Subcutaneous preadipocyte (primary cell): ENCODE measurements around the gene ASPSCR1. TPM values are rescaled to one million over a fixed set of nuclear protein-coding genes. Genes with fewer than 3 reads are reported as not detected.

Experiments used
- total RNA-seq: library from RNA; depleted of rRNA; stranded (reverse); fragments of >200 nt; gene quantifications from 2 replicates; pipeline ENCODE4 v1.2.3, GENCODE V29; 2012

The ASPSCR1 gene
- 23.1 and 25.8 TPM in 2 replicates for total RNA-seq

GRCh38 chr17:81977211-81977808, at the start of gene ASPSCR1:
Gene ASPSCR1, plus strand, starts transcription at chr17:81977629. Its CDS starts 18 bp downstream, at chr17:81977647.

GRCh38 chr17:81927653-81928543, 49.5 kb upstream of the ASPSCR1 start, which contains the start of gene MAFG:
Gene MAFG, minus strand, starts transcription at chr17:81927735. Its CDS starts 4,550 bp downstream, at chr17:81923185.

GRCh38 chr17:81947189-81947588, 30.2 kb upstream of the ASPSCR1 start, which contains the start of gene MYADML2:
Gene MYADML2, minus strand, starts transcription at chr17:81947233. Its CDS starts 5,492 bp downstream, at chr17:81941741.

GRCh38 chr17:81961087-81961511, 16.3 kb upstream of the ASPSCR1 start, which contains the start of gene NOTUM:
Gene NOTUM, minus strand, starts transcription at chr17:81961187. Its CDS starts 278 bp downstream, at chr17:81960909.

GRCh38 chr17:82022310-82022980, 45.0 kb downstream of the ASPSCR1 start, which contains the start of gene CENPX:
Gene CENPX, minus strand, starts transcription at chr17:82022878. Its CDS starts 17 bp downstream, at chr17:82022861.

GRCh38 chr17:82022981-82023446, 45.6 kb downstream of the ASPSCR1 start, which contains the start of gene LRRC45:
Gene LRRC45, plus strand, starts transcription at chr17:82023305. Its CDS starts 339 bp downstream, at chr17:82023644.

GRCh38 chr17:82031303-82031884, 54.0 kb downstream of the ASPSCR1 start, which contains the start of gene RAC3:
Gene RAC3, plus strand, starts transcription at chr17:82031678. Its CDS starts 84 bp downstream, at chr17:82031762.

GRCh38 chr17:82037092-82037888, 59.9 kb downstream of the ASPSCR1 start, which contains the start of gene DCXR:
Gene DCXR, minus strand, starts transcription at chr17:82037697. Its CDS starts 15 bp downstream, at chr17:82037682.

GRCh38 chr17:82051776-82052637, 74.6 kb downstream of the ASPSCR1 start, which contains the start of the genes GPS1 and RFNG:
Gene GPS1, plus strand, starts transcription at chr17:82051898. Its CDS starts 34 bp downstream, at chr17:82051932.
Gene RFNG, minus strand, starts transcription at chr17:82051811. Its CDS starts 45 bp downstream, at chr17:82051766.

GRCh38 chr17:82065638-82066303, 88.3 kb downstream of the ASPSCR1 start, which contains the start of gene DUS1L:
Gene DUS1L, minus strand, starts transcription at chr17:82065804. Its CDS starts 745 bp downstream, at chr17:82065059.

Other genes starting within 250 kb of the ASPSCR1 start
- gene GCGR, start 173.5 kb upstream of the ASPSCR1 start, total RNA-seq, result not detected in 2 replicates
- 63.1 and 87.8 TPM in 2 replicates for gene MCRIP1, start 144.3 kb upstream of the ASPSCR1 start, total RNA-seq
- not detected in 2 replicates for gene PPP1R27, start 142.6 kb upstream of the ASPSCR1 start, total RNA-seq
- gene P4HB, start 117.1 kb upstream of the ASPSCR1 start, total RNA-seq, result 794 and 796 TPM in 2 replicates
- gene ARHGDIA, start 106.3 kb upstream of the ASPSCR1 start, total RNA-seq, result 158 and 179 TPM in 2 replicates
- gene ALYREF, start 86.0 kb upstream of the ASPSCR1 start, total RNA-seq, result 145 and 149 TPM in 2 replicates
- 110 and 193 TPM in 2 replicates for gene ANAPC11, start 85.9 kb upstream of the ASPSCR1 start, total RNA-seq
- gene NPB, start 75.4 kb upstream of the ASPSCR1 start, total RNA-seq, result under 0.01 TPM in 2 replicates
- gene PCYT2, start 66.2 kb upstream of the ASPSCR1 start, total RNA-seq, result 51.1 and 75.5 TPM in 2 replicates
- gene SIRT7, start 59.5 kb upstream of the ASPSCR1 start, total RNA-seq, result 17.6 and 22.1 TPM in 2 replicates
- 10.3 and 13.9 TPM in 2 replicates for gene MAFG, start 49.9 kb upstream of the ASPSCR1 start, total RNA-seq
- gene PYCR1, start 40.3 kb upstream of the ASPSCR1 start, total RNA-seq, result 33.8 and 43.7 TPM in 2 replicates
- gene MYADML2, start 30.4 kb upstream of the ASPSCR1 start, total RNA-seq, result not detected in 2 replicates
- not detected in 2 replicates for gene NOTUM, start 16.4 kb upstream of the ASPSCR1 start, total RNA-seq
- 43.0 and 46.9 TPM in 2 replicates for gene CENPX, start 45.2 kb downstream of the ASPSCR1 start, total RNA-seq
- 16.2 and 16.9 TPM in 2 replicates for gene LRRC45, start 45.7 kb downstream of the ASPSCR1 start, total RNA-seq
- 7.8 and 16.2 TPM in 2 replicates for gene RAC3, start 54.0 kb downstream of the ASPSCR1 start, total RNA-seq
- gene DCXR, start 60.1 kb downstream of the ASPSCR1 start, total RNA-seq, result 47.7 and 62.1 TPM in 2 replicates
- gene RFNG, start 74.2 kb downstream of the ASPSCR1 start, total RNA-seq, result 29.8 and 38.5 TPM in 2 replicates
- 105 and 113 TPM in 2 replicates for gene GPS1, start 74.3 kb downstream of the ASPSCR1 start, total RNA-seq
- gene DUS1L, start 88.2 kb downstream of the ASPSCR1 start, total RNA-seq, result 56.2 and 74.1 TPM in 2 replicates
- gene FASN, start 120.6 kb downstream of the ASPSCR1 start, total RNA-seq, result 231 and 392 TPM in 2 replicates
- gene CCDC57, start 235.2 kb downstream of the ASPSCR1 start, total RNA-seq, result 18.7 and 26.6 TPM in 2 replicates